Epidermal melanocyte (primary cell): ENCODE results near the gene FAM117B.

Source experiments
- DNase-seq: peaks from one replicate; pipeline ENCODE4 v3.0.0; 2011; ENCODE audit warnings: low spot score; ENCODE audit not compliant: insufficient read length

Gene FAM117B

GRCh38 chr2:202634556-202635427 lies at the start of gene FAM117B:
TSS of gene FAM117B (plus strand) at chr2:202634969. CDS start at chr2:202635188, 219 bp downstream.
- peak; percentile 95 for DNase-seq

GRCh38 chr2:202588647-202589581 lies 45.9 kb upstream of the FAM117B start:
- peak; percentile 38 for DNase-seq

DNA sequence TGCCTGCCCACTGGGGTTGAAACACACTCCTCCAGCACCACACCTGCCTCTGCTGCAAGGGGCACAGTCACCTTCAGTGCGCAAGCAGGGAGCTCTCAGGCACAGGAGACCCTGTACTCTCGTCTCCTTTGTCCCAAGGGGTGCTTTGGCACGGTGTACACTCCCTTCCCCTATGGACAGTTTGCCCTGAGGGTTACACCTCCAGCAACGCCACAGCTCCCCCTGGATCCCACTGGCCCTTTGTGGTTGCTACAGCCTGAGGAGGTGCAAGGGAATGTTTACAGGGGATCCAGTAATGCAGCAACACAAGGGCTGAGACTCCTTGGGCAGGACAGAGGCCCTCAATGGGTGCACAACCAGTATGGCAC lies 45.2 kb upstream of the FAM117B start:
- no peak for DNase-seq

DNA sequence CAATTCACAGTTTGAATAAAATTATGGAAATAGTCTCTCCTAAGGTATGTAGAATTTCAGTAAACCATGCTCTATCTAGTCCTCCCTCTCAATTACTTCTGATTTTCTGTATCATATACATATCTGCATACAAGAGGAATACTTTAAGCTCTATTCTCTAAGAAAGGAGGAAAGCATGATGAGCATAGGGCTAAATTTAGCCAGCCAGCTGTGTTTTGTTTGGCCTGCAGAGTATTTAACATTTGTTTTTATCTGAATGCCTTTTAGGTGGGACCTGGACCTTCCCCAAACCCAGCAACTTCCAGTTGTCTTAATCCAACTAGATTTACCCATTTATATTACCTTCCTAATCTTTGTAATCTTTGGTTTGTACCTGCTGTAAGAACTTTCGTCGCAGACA lies 42.2 kb upstream of the FAM117B start:
- DNase-seq: no peak

- DNase-seq: no peak
These were observed 35.7 kb upstream of the FAM117B start for GRCh38 chr2:202599105-202599504.

GRCh38 chr2:202599911-202600310 lies 34.9 kb upstream of the FAM117B start:
- DNase-seq: no peak

DNA sequence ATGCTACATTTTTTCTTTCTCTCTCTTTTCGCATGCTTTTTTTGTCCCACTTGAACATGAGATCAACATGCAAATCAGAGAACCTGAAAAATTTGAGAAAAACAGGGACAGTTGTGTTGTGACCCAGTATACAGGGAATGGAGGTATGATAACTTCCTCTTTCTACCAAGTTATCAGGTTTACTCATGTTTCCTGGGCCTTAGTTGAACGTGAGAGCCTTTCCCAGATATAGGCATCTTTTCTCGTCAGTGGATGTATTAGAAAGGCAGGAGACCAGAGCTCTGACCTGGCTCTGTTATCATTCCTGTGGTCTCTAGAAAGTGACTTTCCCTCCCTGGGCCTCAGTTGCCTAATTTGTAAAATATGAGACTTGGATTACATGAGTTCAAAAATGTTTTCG lies 30.1 kb upstream of the FAM117B start:
- DNase-seq: no peak

- no peak for DNase-seq
These were observed 29.6 kb upstream of the FAM117B start for GRCh38 chr2:202605174-202605573.

- DNase-seq: no peak
These were observed 26.5 kb upstream of the FAM117B start for GRCh38 chr2:202608142-202608852.

DNA sequence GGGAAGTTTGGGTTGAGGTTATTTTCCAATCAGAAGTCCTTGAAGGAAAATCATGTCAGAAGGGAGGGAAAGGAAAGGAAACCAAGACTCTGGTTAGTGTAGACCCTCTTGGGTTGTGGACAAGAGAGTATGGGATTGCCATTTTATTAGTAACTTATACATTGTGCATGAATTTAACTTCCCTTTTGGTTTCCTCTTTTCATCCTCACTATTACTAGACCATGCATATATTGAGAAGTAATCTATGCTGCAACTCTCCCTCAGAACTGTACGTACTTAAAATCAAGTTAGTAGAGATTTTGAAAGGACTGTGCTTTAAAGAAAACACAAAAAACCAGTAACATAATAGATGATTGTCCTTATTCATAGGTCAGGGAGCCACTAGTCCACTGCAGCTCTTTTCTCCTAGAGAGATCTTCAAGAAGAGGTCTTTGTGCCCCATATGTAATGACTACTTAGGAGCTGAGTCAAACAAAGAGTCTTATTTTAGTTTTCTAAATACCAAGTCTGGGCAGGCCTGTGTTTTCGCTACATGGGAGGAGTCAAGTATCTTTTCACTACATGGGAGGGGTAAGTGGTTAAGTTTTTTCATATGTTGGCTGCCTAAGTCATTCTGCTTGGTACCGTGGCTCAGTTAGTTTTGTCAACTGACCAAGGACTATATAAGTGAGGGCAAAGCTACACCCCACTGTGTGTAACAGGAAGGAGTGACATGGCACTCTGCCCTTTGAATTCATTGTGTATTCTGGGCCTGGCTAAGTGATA lies 25.2 kb upstream of the FAM117B start:
- peak; percentile 59 for DNase-seq

DNA sequence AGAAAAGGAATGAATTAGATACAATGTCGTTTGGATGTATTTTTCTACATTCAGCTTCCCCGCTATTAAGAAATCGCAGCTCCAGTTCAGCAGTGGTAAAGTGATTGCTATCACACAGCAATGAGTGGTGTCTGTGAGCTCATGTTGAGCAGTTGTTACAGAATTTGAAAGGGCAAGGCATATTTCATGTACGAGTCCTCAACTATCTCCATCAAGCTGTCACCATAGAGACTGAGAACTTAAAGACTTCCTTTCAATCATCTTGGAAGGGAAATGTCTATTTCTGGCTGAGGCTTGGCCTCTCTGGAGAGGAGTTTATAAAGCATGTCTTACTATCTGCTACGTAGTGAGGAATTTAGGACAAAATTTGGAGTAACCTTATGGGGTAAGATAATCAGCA lies 24.4 kb upstream of the FAM117B start:
- DNase-seq: no peak

DNA sequence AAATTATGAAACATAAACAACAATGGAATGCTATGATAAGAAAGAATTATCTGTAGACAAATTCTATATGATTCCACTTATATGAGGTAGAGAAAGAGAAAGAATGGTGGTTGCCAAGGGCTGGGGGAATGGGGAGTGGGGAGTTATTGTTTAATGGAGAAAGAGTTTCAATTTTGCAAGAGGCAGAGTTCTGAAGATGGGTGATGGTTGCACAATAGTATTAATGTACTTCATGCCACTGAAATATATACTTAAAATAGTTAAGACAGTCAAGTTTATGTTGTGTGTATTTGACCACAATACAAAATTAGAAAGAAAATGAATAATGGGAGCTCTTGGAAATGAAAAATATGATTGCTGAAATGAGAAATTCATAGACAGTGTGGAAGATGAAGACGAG lies 22.6 kb upstream of the FAM117B start:
- no peak for DNase-seq

- no peak for DNase-seq
These were observed 21.3 kb upstream of the FAM117B start for GRCh38 chr2:202613479-202613878.

GRCh38 chr2:202624133-202624532 lies 10.6 kb upstream of the FAM117B start:
- DNase-seq: no peak

DNA sequence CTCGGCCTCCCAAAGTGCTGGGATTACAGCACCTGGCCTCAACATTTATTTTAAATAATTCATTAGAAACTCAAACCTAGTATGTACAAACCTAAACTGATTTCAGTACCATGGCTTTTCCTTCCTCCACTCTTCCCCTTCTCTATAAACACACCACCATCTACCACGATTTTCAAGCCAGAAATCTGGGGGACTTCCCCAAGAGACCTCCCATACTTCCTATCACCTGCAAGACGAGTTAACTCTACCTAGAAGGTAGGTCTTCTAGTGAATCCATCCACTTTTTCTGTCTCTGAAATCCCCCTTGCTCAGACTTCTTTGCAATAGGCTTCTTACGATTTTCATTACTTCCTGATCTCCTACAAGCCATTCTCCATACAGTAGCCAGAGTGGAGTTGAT lies 7.7 kb upstream of the FAM117B start:
- no peak for DNase-seq

GRCh38 chr2:202628646-202629198 lies 6.0 kb upstream of the FAM117B start:
- DNase-seq: no peak

DNA sequence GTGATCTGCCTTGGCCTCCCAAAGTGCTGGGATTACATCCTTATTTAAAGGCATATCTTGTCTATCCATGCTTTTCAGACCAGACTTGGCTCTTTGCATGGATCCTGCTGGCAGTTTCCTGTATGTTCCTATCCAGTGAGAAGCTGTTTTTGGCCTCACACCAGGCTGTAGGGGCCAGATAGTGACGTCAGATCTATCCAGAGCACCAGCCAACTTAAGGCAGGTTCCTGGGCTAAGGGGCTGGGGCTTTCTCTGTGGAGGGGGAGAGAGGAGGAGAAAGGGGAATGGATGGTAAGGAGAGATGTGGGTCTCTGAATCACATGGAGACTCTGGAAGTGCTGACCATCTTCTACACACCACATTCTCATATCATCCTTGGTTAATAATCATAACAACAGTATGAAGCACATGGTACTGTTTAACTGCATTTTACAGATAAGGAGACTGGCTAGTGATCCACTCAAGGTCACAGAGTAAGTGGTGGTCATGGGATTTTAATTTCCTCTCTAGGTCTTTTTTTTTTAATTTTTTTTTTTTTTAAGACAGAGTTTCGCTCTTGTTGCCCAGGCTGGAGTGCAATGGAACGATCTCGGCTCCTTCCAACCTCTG lies 2.0 kb upstream of the FAM117B start:
- DNase-seq: no peak

DNA sequence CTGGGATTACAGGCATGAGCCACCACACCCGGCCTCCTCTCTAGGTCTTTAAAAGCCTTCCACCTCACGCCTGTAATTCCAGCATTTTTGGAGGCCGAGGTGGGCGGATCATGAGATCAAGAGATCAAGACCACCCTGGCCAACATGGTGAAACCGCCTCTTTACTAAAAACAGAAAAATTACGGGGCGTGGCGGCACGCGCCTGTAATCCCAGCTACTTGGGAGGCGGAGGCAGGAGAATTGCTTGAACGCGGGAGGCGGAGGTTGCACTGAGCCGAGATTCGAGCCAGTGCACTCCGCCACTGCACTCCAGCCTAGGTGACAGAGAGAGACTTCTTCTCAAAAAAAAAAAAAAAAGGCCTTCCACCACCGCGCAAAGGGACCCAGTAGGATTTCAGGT lies 1.3 kb upstream of the FAM117B start:
- DNase-seq: no peak

DNA sequence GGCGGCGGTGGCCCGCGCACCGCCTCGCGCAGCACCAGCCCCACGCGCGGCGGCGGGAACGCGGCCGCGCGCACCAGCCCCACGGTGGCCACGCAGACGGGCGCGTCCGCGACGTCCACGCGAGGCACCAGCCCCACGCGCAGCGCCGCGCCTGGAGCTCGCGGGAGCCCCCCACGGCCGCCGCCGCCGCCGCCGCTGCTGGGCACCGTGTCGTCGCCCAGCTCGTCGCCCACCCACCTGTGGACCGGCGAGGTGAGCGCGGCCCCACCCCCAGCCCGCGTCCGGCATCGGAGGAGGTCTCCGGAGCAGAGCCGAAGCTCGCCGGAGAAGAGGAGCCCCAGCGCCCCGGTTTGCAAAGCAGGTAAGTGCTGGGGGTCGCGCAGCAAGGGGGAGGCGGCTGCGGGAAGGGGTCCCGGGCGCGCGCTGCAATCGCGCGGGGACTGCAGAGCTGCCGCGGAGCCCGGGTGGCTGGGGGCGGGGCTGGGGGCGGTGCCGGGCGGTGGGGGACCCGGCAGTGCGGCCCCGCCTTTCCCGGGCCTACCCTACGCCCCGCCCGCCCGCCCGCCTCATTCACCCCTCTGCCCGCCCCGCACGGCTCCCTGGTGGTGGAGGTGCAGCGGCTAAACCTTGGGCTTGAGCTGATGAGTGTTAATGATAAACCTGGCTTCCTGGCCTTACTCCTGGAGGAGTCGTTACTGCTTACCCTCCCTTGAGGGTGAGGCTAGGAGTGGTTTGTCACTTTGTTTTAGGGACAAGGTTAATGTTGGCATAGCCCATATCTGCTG lies 851 bp downstream of the FAM117B start:
- peak; percentile 63 for DNase-seq

GRCh38 chr2:202636213-202636513 lies 1.4 kb downstream of the FAM117B start:
- no peak for DNase-seq
